ENCODE data around the gene FAM168B. TPM values are rescaled to one million over a fixed set of nuclear protein-coding genes. Genes with fewer than 3 reads are reported as not detected.

FAM168B gene
- total RNA-seq, 2 experiments from 2014 or later: 74.1 to 76.4 TPM

DNA sequence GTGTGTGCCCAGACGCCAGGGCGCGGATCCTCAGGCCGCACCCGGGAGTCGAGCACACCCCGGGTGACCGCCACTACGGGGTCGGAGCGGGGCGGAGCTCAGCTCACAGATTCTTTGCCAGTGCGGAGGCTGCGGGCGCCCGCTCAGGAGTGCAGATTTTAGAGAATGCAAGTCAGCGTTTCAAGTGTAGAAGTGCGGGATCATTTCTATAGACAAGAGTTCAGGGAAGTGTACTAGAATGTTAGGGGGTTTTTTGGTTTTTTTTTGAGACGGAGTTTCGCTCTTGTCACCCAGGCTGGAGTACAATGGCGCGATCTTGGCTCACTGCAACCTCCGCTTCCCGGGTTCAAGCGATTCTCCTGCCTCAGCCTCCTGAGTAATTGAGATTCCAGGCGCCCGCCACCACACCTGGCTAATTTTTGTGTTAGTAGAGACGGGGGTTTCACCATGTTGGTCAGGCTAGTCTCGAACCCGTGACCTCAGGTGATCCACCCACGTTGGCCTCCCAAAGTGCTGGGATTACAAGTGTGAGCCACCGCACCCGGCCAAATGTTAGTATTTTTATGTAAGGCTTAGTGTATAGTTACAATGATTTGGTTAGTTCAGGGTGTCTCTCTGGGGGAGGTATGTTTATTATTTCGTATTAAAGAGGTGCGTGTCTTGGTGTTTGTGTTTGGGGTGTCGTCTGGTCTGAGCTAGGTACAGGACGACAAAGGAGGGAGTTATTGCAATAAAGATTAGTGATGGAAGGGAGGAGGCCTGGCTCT is 619 bp upstream of the FAM168B start:
- DNase-seq (peak in 2 of 14 experiments; percentile 14 to 62), ATAC-seq (ENCODE audit: poor library complexity) (peak; percentile 73)
- Mint-ChIP-seq H3K36me3 (ENCODE audit: low read depth) (peaks cover 29% of the 10 kb centered on the region), H3K4me1 (ENCODE audit: low read depth) (peaks cover 27% of the 10 kb centered on the region), H3K27ac (peak overlapping the region; percentile 93), H3K9me3 (no peaks in the 10 kb centered on the region), H3K27me3 (no peaks in the 10 kb centered on the region), H3K4me3 (peak overlapping the region; percentile 92)
- Histone ChIP-seq H3K27ac (ENCODE audit: low read depth in 1 of 2, low read length in 2 of 2) (peak overlapping the region; percentile 79 to 90), H3K36me3 (ENCODE audit: insufficient read depth, low read length) (peaks cover 3% of the 10 kb centered on the region), H3K4me3 (ENCODE audit: low read length) (peak overlapping the region; percentile 82), H3K4me1 (ENCODE audit: insufficient read depth, low read length) (peaks cover 26% of the 10 kb centered on the region), H3K9me3 (ENCODE audit: control insufficient read depth in 1 of 2, insufficient read depth in 1 of 2, low read length in 2 of 2) (no peaks in the 10 kb centered on the region), H3K27me3 (ENCODE audit: control insufficient read depth in 1 of 2, insufficient read depth in 2 of 2, low read length in 2 of 2) (no peaks in the 10 kb centered on the region)
- intact Hi-C loops (cut with DNase I, micrococcal nuclease): loop anchor here (1.0 to 5.0 kb wide), 4 partner anchors 10 to 912 kb away; partner anchors contain the start of genes GPR148 (in 1 of the 2), MZT2A (in 1 of the 2), MZT2B (in 1 of the 2) and SMPD4 (in 1 of the 2)
- POLR2A ChIA-PET: interaction anchor here (0.7 to 5.1 kb wide), 18 partner anchors 8 to 912 kb away, joined by 3 to 83 read pairs (median 6); partner anchors contain the start of genes GPR148, IMP4, MZT2B and PLEKHB2
- CTCF ChIA-PET: interaction anchor here (1.0 to 1.9 kb wide), 4 partner anchors 11 to 399 kb away, joined by 3 to 8 read pairs (median 5); partner anchors contain the start of gene PLEKHB2
- no peak for TF ChIP-seq CTCF (IDR thresholded peaks at IDR 0.05)

GRCh38 chr2:131092458-131093005 is 728 bp downstream of the FAM168B start:
- peaks cover 17% of the 10 kb centered on the region for H3K36me3 ChIP-seq (ENCODE audit: insufficient read depth, low read length)
- Mint-ChIP-seq H3K27ac (peak overlapping the region; percentile 93), H3K36me3 (ENCODE audit: low read depth) (peaks cover 42% of the 10 kb centered on the region), H3K9me3 (no peaks in the 10 kb centered on the region), H3K4me1 (ENCODE audit: low read depth) (peaks cover 38% of the 10 kb centered on the region), H3K27me3 (no peaks in the 10 kb centered on the region), H3K4me3 (peak overlapping the region; percentile 91)
- no peaks in the 10 kb centered on the region for H3K27me3 ChIP-seq (ENCODE audit: control insufficient read depth in 1 of 2, insufficient read depth in 2 of 2, low read length in 2 of 2)
- peak overlapping the region; percentile 46 to 55 for H3K27ac ChIP-seq (ENCODE audit: low read depth in 1 of 2, low read length in 2 of 2)
- DNase-seq (peak in 2 of 14 experiments; percentile 10 to 17), ATAC-seq (ENCODE audit: poor library complexity) (no peak)
- no peak for TF ChIP-seq CTCF (IDR thresholded peaks at IDR 0.05)
- intact Hi-C loops (cut with DNase I, micrococcal nuclease): loop anchor here (1.0 to 5.0 kb wide), 4 partner anchors 12 to 910 kb away; partner anchors contain the start of genes GPR148 (in 1 of the 2), MZT2A (in 1 of the 2), MZT2B (in 1 of the 2) and SMPD4 (in 1 of the 2)
- POLR2A ChIA-PET: interaction anchor here (0.7 to 5.1 kb wide), 15 partner anchors 8 to 750 kb away, joined by 3 to 83 read pairs (median 7); partner anchors contain the start of genes GPR148, IMP4 and PLEKHB2
- peaks cover 26% of the 10 kb centered on the region for H3K4me1 ChIP-seq (ENCODE audit: insufficient read depth, low read length)
- H3K4me3 ChIP-seq (ENCODE audit: low read length): peak overlapping the region; percentile 82
- no peaks in the 10 kb centered on the region for H3K9me3 ChIP-seq (ENCODE audit: control insufficient read depth in 1 of 2, insufficient read depth in 1 of 2, low read length in 2 of 2)
- CTCF ChIA-PET: interaction anchor here (1.6 to 1.9 kb wide), 2 partner anchors 12 to 61 kb away, joined by 7 to 8 read pairs; partner anchors contain the start of gene PLEKHB2

- Histone ChIP-seq H3K4me3 (ENCODE audit: low read length) (no peak overlapping the region), H3K27ac (ENCODE audit: low read depth in 1 of 2, low read length in 2 of 2) (no peak overlapping the region), H3K4me1 (ENCODE audit: insufficient read depth, low read length) (peaks cover 8% of the 10 kb centered on the region), H3K27me3 (ENCODE audit: control insufficient read depth in 1 of 2, insufficient read depth in 2 of 2, low read length in 2 of 2) (no peaks in the 10 kb centered on the region), H3K9me3 (ENCODE audit: control insufficient read depth in 1 of 2, insufficient read depth in 1 of 2, low read length in 2 of 2) (no peaks in the 10 kb centered on the region), H3K36me3 (ENCODE audit: insufficient read depth, low read length) (peaks cover 48% of the 10 kb centered on the region)
- peak overlapping the region; percentile 24 for H3K27ac Mint-ChIP-seq
- peaks cover 65% of the 10 kb centered on the region for H3K4me1 Mint-ChIP-seq (ENCODE audit: low read depth)
- TF ChIP-seq CTCF (IDR thresholded peaks at IDR 0.05): no peak
- no peak for ATAC-seq (ENCODE audit: poor library complexity)
- ChIA-PET POLR2A (interaction anchor here (1.8 kb wide), 1 partner anchor 7 kb away, joined by 7 read pairs; the partner anchor contains the start of gene FAM168B), CTCF (no interaction called here)
- peaks cover 83% of the 10 kb centered on the region for H3K36me3 Mint-ChIP-seq (ENCODE audit: low read depth)
- no peaks in the 10 kb centered on the region for H3K9me3 Mint-ChIP-seq
- DNase-seq: no peak
- H3K27me3 Mint-ChIP-seq: no peaks in the 10 kb centered on the region
- intact Hi-C loops (cut with DNase I, micrococcal nuclease): no loop called here
- H3K4me3 Mint-ChIP-seq: no peak overlapping the region
These were observed 7.6 kb downstream of the FAM168B start for GRCh38 chr2:131085646-131086045.

All from CD4-positive, alpha-beta T cell (primary cell).